ENCODE data around the gene TMEM203. TPM values are rescaled to one million over a fixed set of nuclear protein-coding genes. Genes with fewer than 3 reads are reported as not detected.

Gene TMEM203
- total and polyA plus RNA-seq, 2 of the 13 experiments (the other 11 are each of a cell fraction or from before 2014, with no cell fraction given) = 23.4 to 36.7 TPM

DNA sequence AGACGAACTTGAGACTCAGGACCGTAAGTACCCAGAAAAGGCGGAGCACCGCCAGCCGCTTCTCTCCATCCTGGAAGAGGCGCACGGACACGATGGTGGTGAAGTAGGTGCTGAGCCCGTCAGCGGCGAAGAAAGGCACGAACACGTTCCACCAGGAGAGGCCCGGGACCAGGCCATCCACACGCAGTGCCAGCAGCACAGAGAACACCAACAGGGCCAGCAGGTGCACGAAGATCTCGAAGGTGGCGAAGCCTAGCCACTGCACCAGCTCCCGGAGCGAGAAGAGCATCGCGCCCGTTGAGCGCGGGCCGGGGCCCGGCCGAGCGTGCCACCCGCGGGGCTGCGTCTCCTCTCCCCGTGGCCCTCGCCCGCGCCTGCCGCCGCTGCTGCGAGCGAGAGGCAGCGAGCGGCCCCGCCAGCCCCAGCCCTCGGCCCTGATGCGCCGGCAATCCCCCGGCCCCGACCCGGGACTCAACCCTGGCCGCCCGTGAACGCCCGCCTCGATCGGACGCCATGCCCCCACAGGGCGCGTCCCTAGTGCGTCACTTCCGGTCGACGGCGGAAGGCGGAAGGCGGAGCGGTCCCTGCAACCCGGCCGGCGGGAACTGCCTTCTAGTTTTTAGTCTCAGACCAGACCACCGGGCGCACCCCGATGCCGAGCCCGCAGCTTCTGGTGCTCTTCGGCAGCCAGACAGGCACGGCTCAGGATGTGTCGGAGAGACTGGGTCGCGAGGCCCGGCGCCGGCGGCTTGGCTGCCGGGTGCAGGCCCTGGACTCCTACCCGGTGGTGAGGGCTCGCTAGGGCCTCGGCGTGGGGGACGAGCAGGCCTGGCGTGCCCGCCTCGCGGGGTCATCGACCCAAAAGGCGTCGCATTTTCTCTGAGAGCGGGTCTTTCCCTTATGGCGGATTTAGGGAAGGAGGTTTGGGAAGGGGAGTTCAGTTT, at the start of gene TMEM203, which contains the start of gene NDOR1 (continued):
- TF ChIP-seq, protein P1, sequence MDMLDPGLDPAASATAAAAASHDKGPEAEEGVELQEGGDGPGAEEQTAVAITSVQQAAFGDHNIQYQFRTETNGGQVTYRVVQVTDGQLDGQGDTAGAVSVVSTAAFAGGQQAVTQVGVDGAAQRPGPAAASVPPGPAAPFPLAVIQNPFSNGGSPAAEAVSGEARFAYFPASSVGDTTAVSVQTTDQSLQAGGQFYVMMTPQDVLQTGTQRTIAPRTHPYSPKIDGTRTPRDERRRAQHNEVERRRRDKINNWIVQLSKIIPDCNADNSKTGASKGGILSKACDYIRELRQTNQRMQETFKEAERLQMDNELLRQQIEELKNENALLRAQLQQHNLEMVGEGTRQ (IDR thresholded peaks at IDR 0.05; ENCODE audit: low read depth, low read length) = no peak
- TF ChIP-seq, protein P1 (CRISPR knock-in tag; IDR thresholded peaks at IDR 0.05; ENCODE audit: borderline replicate concordance) = no peak
- no peak; the same call in 1 of the 2 replicates for TF ChIP-seq ZNF513 (CRISPR knock-in tag; conservative IDR thresholded peaks at IDR 0.05)
- TF ChIP-seq SETDB1 (CRISPR knock-in tag; IDR thresholded peaks at IDR 0.05; ENCODE audit: borderline replicate concordance) = no peak
- TF ChIP-seq RBM39 (IDR thresholded peaks at IDR 0.05; ENCODE audit: low read depth, low read length, poor library complexity, severe bottlenecking) = no peak
- TF ChIP-seq PAF1 (CRISPR knock-in tag; IDR thresholded peaks at IDR 0.05) = no peak
- no peak for TF ChIP-seq NFIC (IDR thresholded peaks at IDR 0.05; ENCODE audit: low read length)
- peak; percentile 71; the same call in 1 of the 2 replicates for TF ChIP-seq ATF7-NPFF (CRISPR knock-in tag; IDR thresholded peaks at IDR 0.05; ENCODE audit: low read depth)
- TF ChIP-seq, protein P2, sequence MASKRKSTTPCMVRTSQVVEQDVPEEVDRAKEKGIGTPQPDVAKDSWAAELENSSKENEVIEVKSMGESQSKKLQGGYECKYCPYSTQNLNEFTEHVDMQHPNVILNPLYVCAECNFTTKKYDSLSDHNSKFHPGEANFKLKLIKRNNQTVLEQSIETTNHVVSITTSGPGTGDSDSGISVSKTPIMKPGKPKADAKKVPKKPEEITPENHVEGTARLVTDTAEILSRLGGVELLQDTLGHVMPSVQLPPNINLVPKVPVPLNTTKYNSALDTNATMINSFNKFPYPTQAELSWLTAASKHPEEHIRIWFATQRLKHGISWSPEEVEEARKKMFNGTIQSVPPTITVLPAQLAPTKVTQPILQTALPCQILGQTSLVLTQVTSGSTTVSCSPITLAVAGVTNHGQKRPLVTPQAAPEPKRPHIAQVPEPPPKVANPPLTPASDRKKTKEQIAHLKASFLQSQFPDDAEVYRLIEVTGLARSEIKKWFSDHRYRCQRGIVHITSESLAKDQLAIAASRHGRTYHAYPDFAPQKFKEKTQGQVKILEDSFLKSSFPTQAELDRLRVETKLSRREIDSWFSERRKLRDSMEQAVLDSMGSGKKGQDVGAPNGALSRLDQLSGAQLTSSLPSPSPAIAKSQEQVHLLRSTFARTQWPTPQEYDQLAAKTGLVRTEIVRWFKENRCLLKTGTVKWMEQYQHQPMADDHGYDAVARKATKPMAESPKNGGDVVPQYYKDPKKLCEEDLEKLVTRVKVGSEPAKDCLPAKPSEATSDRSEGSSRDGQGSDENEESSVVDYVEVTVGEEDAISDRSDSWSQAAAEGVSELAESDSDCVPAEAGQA (IDR thresholded peaks at IDR 0.05; ENCODE audit: low read depth) = peak; percentile 96
- TF ChIP-seq, protein P2 (CRISPR knock-in tag; IDR thresholded peaks at IDR 0.05; ENCODE audit: borderline replicate concordance) = peak; percentile 63; the same call in 1 of the 2 replicates
- no peak for TF ChIP-seq ZNF317 (CRISPR knock-in tag; IDR thresholded peaks at IDR 0.05)
- 0 out of 2 replicates have a peak, but pooled peaks have one; percentile 34 for TF ChIP-seq ZNF598 (CRISPR knock-in tag; IDR thresholded peaks at IDR 0.05; ENCODE audit: borderline replicate concordance)
- no peak for TF ChIP-seq LRRFIP1 (CRISPR knock-in tag; conservative IDR thresholded peaks at IDR 0.05)
- TF ChIP-seq ERF (CRISPR knock-in tag; IDR thresholded peaks at IDR 0.05) = peak; percentile 89; the same call in 1 of the 2 replicates
- TF ChIP-seq HOXA9 (CRISPR knock-in tag; IDR thresholded peaks at IDR 0.05; ENCODE audit: borderline replicate concordance) = peak; percentile 54; the same call in 1 of the 2 replicates
